Fibroblast of pulmonary artery (primary cell): ENCODE measurements around the gene GPR137B.

Experiments
- DNase-seq: peaks from one replicate; pipeline ENCODE4 v3.0.0-alpha.2; 2010; ENCODE audit warnings: low read depth
- H3K4me3 ChIP-seq: replicated peaks from 2 replicates; pipeline ENCODE4 v1.5.1; 2011; ENCODE audit warnings: low read depth, mild to moderate bottlenecking, control low read depth, low read length, moderate library complexity
- CTCF ChIP-seq: IDR thresholded peaks from 2 replicates; pipeline ENCODE4 v1.5.1; 2011; ENCODE audit warnings: mild to moderate bottlenecking, control low read depth, low read length, inconsistent platforms; ENCODE audit errors: missing control alignments

Gene GPR137B

GRCh38 chr1:236213534-236213933, 71.2 kb downstream of the GPR137B start:
- H3K4me3 ChIP-seq = no peak overlapping the region
- TF ChIP-seq CTCF = no peak

GRCh38 chr1:236214761-236215160, 72.4 kb downstream of the GPR137B start:
- no peak for TF ChIP-seq CTCF
- no peak for DNase-seq
- no peak overlapping the region for H3K4me3 ChIP-seq

More at GRCh38 chr1:236213534-236213933, 71.2 kb downstream of the GPR137B start:
- DNase-seq = no peak

DNA sequence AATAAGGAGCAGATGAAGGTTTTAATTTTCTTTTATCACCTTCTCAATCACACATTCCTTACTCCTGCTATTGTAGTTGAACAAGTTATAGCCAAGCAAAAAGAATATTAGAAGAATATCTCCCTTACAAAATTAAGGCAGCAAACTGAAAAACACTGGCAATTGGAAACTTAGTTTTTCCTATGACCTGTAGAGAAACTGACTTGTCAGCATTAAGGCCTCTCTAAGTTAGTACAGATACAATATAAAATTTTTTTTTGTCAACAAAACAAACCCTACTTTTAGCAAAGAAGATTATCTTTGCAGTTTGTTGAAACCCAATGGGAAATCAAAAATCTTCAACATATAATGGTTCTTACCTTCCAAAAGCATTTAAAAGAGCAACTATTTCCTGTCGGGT, 78.1 kb downstream of the GPR137B start:
- no peak for TF ChIP-seq CTCF
- no peak overlapping the region for H3K4me3 ChIP-seq
- DNase-seq = no peak

GRCh38 chr1:236222632-236223031, 80.3 kb downstream of the GPR137B start:
- TF ChIP-seq CTCF = no peak
- no peak for DNase-seq
- H3K4me3 ChIP-seq = no peak overlapping the region

GRCh38 chr1:236228411-236228810, 86.1 kb downstream of the GPR137B start:
- DNase-seq = no peak
- TF ChIP-seq CTCF = no peak
- H3K4me3 ChIP-seq = no peak overlapping the region

GRCh38 chr1:236235116-236235515, 92.8 kb downstream of the GPR137B start:
- TF ChIP-seq CTCF = no peak
- no peak for DNase-seq
- H3K4me3 ChIP-seq = no peak overlapping the region

GRCh38 chr1:236239092-236239585, 96.8 kb downstream of the GPR137B start:
- no peak for DNase-seq
- no peak overlapping the region for H3K4me3 ChIP-seq
- TF ChIP-seq CTCF = no peak
